K562 (cell line): ENCODE results near the gene THAP11. TPM values are rescaled to one million over a fixed set of nuclear protein-coding genes. Genes with fewer than 3 reads are reported as not detected.
A peak's percentile ranks its signal among the peaks of the same experiment; 100 is the strongest.

Source experiments
- BDP1 ChIP-seq: IDR thresholded peaks from 3 replicates; pipeline ENCODE4 v1.6.1; 2011; ENCODE audit not compliant: insufficient read length, insufficient read depth
- CREB1 ChIP-seq, 2 experiments: sonication (generic) in 1 of 2; formaldehyde crosslinking in 1 of 2; IDR thresholded peaks; 2 replicates each; pipeline versions ENCODE4 v1.6.1 to v1.8.0; 2012 to 2022; ENCODE audit warnings: inconsistent platforms in 1 of 2, mild to moderate bottlenecking in 1 of 2, missing genetic modification reagents in 1 of 2, moderate library complexity in 1 of 2
- DLX4 ChIP-seq: fragments of 250-450 bp; sonication (Bioruptor Pico); IDR thresholded peaks from 2 replicates; pipeline ENCODE4 v1.6.1; 2021; ENCODE audit warnings: mild to moderate bottlenecking
- DMBX1 ChIP-seq: fragments of 250-450 bp; sonication (Bioruptor Pico); IDR thresholded peaks from 2 replicates; pipeline ENCODE4 v1.8.0; 2022; ENCODE audit warnings: inconsistent platforms, mild to moderate bottlenecking, moderate library complexity, borderline replicate concordance
- HDAC8 ChIP-seq: fragments of 450-650 bp; IDR thresholded peaks from 2 replicates; pipeline ENCODE4 v1.6.1; 2016; ENCODE audit warnings: mild to moderate bottlenecking, missing genetic modification characterization, moderate library complexity, missing compliant biosample characterization
- MAZ ChIP-seq, 2 experiments: fragments of 450-650 bp in 1 of 2; sonication (generic) in 1 of 2; formaldehyde crosslinking; IDR thresholded peaks in 1 of 2; conservative IDR thresholded peaks in 1 of 2; 2 replicates each; pipeline versions ENCODE4 v1.4.0 to v1.5.0; 2020; ENCODE audit warnings: mild to moderate bottlenecking in 1 of 2, missing genetic modification reagents in 1 of 2
- NFIX ChIP-seq: fragments of 250-450 bp; sonication (Bioruptor Pico); IDR thresholded peaks from 2 replicates; pipeline ENCODE4 v1.4.0; 2020; ENCODE audit warnings: low read depth, mild to moderate bottlenecking, moderate library complexity
- RBM34 ChIP-seq: fragments of 200-400 bp; formaldehyde crosslinking; IDR thresholded peaks from 2 replicates; pipeline ENCODE4 v1.6.1; 2018; ENCODE audit warnings: low read length, borderline replicate concordance; ENCODE audit not compliant: insufficient read depth
- SNRNP70 ChIP-seq: fragments of 200-400 bp; formaldehyde crosslinking; optimal IDR thresholded peaks from 2 replicates; pipeline ENCODE3; 2017; ENCODE audit warnings: low read depth, low read length
- SOX6 ChIP-seq: fragments of 450-650 bp; IDR thresholded peaks from 2 replicates; pipeline ENCODE4 v1.6.1; 2014; ENCODE audit warnings: mild to moderate bottlenecking
- ZBTB40 ChIP-seq, 2 experiments: fragments of 450-650 bp in 1 of 2; sonication (generic) in 1 of 2; formaldehyde crosslinking in 1 of 2; IDR thresholded peaks; 2 replicates each; pipeline versions ENCODE4 v1.7.1 to v1.9.0; 2016 to 2022; ENCODE audit warnings: inconsistent platforms in 1 of 2, mild to moderate bottlenecking in 1 of 2, missing genetic modification reagents in 1 of 2
- ZNF146 ChIP-seq: IDR thresholded peaks from one replicate; pipeline ENCODE4 v1.6.1; 2018; ENCODE audit warnings: missing compliant biosample characterization; ENCODE audit not compliant: unreplicated experiment
- ZNF76 ChIP-seq: fragments of 250-450 bp; sonication (Bioruptor Pico); IDR thresholded peaks from 2 replicates; pipeline ENCODE4 v1.4.0; 2020; ENCODE audit warnings: mild to moderate bottlenecking, moderate library complexity, borderline replicate concordance
- ZNF780A ChIP-seq: fragments of 250-450 bp; sonication (Bioruptor Pico); IDR thresholded peaks from 2 replicates; pipeline ENCODE4 v1.5.0; 2021; ENCODE audit warnings: mild to moderate bottlenecking
- polyA plus RNA-seq, 8 experiments: library from polyadenylated mRNA; depleted of rRNA in 4 of 8; stranded (reverse) in 5 of 8; unstranded in 3 of 8; fragments of >200 nt; fragmentation: Nextera tagmentation in 2 of 8; fragmentation: Illumina TruSeq in 1 of 8; extraction: Ambion mirVana in 2 of 8; extraction: Trizol in 1 of 8; gene quantifications; 2 replicates each; pipeline versions ENCODE4 v1.2.1 to v1.2.3, GENCODE V29; 2011 to 2014; ENCODE audit warnings: inconsistent platforms in 1 of 8, missing spikeins in 1 of 8
- total RNA-seq, 7 experiments: library from RNA; depleted of rRNA in 6 of 7; stranded (reverse); fragments of >200 nt in 6 of 7; fragmentation: Illumina TruSeq in 2 of 7; extraction: Trizol in 2 of 7; gene quantifications; 2 replicates each; pipeline versions ENCODE4 v1.2.1 to v1.2.3, GENCODE V29; 2011 to 2021; ENCODE audit warnings: low replicate concordance in 1 of 7

The THAP11 gene
- total and polyA plus RNA-seq, 9 of the 15 experiments (the other 6 are each of a cell fraction or from before 2014, with no cell fraction given) = 2.4 to 31.6 (median 21.4) TPM

- TF ChIP-seq ZBTB40 (IDR thresholded peaks at IDR 0.05) (peak; percentile 99), ZBTB40 (CRISPR knock-in tag; IDR thresholded peaks at IDR 0.05) (no peak), BDP1 (no peak), DLX4 (CRISPR knock-in tag) (no peak), MAZ (CRISPR knock-in tag; conservative IDR thresholded peaks at IDR 0.05 in 1 of 2, IDR thresholded peaks at IDR 0.05 in 1 of 2) (peak; percentile 97 to 99), NFIX (no peak), DMBX1 (CRISPR knock-in tag) (peak; percentile 44; the same call in 1 of the 2 replicates), HDAC8 (tag) (no peak), CREB1 (IDR thresholded peaks at IDR 0.05) (no peak), CREB1 (CRISPR knock-in tag; IDR thresholded peaks at IDR 0.05) (peak; percentile 62; the same call in 1 of the 2 replicates), ZNF76 (peak; percentile 28; the same call in 1 of the 2 replicates), SOX6 (peak; percentile 64), SNRNP70 (no peak), RBM34 (no peak), ZNF780A (CRISPR knock-in tag) (no peak), ZNF146 (CRISPR knock-in tag) (no peak)
Measured at GRCh38 chr16:67872631-67873434, 30.7 kb downstream of the THAP11 start, which contains the start of gene EDC4 (continued).
